Panc1 (cell line): ENCODE data around the gene IFT172. TPM values are rescaled to one million over a fixed set of nuclear protein-coding genes. Genes with fewer than 3 reads are reported as not detected.

Experiments
- ATAC-seq: fragments of 200-7000 bp; cut with Tn5 transposase; 2 replicates; pipeline ENCODE4 v1.9.1; 2020; ENCODE audit warnings: mild to moderate bottlenecking, moderate library complexity
- BruUV-seq: library from RNA; stranded (reverse); fragments of 400-500 nt; replicated peaks from 2 replicates; lab custom pipeline; 2021; lab: Mats Ljungman, UMichigan
- CTCF ChIA-PET: fragments of 300-600 bp; sonication (Branson Sonifier 250); formaldehyde crosslinking; loops from one replicate; lab custom pipeline; 2022; ENCODE audit warnings: antibody characterized with exemption; lab: Charles Lee
- POLR2A ChIA-PET: fragments of 300-600 bp; sonication (Branson Sonifier 250); formaldehyde crosslinking; loops from one replicate; lab custom pipeline; 2022; ENCODE audit warnings: antibody characterized with exemption; lab: Charles Lee
- DNase-seq: peaks from one replicate; pipeline ENCODE4 v3.0.0-alpha.2; 2010; ENCODE audit warnings: low read depth, low spot score
- H3K27ac ChIP-seq: 2 replicates; pipeline ENCODE4 v1.5.1; 2011; ENCODE audit warnings: mild to moderate bottlenecking, low read length, inconsistent platforms
- H3K27me3 ChIP-seq: fragments of 200-500 bp; sonication (Bioruptor generic); 2 replicates; pipeline ENCODE4 v1.6.0; 2014; ENCODE audit warnings: low read length, inconsistent platforms; ENCODE audit not compliant: control insufficient read depth, insufficient read depth
- H3K36me3 ChIP-seq: fragments of 200-500 bp; sonication (Bioruptor generic); 2 replicates; pipeline ENCODE4 v1.5.1; 2014; ENCODE audit warnings: inconsistent platforms, mild to moderate bottlenecking, low read length, moderate library complexity; ENCODE audit not compliant: control insufficient read depth, insufficient read depth
- H3K4me1 ChIP-seq: 2 replicates; pipeline ENCODE4 v1.5.1; 2011; ENCODE audit warnings: inconsistent platforms, mild to moderate bottlenecking, low read length, moderate library complexity; ENCODE audit not compliant: control insufficient read depth, insufficient read depth
- H3K4me3 ChIP-seq, 2 experiments: 2 replicates each; pipeline ENCODE4 v1.5.1; 2011 to 2012; ENCODE audit warnings: low read depth in 2 of 2, low read length in 2 of 2, mild to moderate bottlenecking in 2 of 2, inconsistent platforms in 1 of 2, moderate library complexity in 1 of 2
- H3K9me3 ChIP-seq: fragments of 200-500 bp; sonication (Bioruptor generic); 2 replicates; pipeline ENCODE4 v1.5.1; 2014; ENCODE audit warnings: low read depth, mild to moderate bottlenecking, inconsistent platforms, low read length, moderate library complexity; ENCODE audit not compliant: control insufficient read depth, insufficient read depth
- CTCF ChIP-seq: fragments of 450-650 bp; IDR thresholded peaks from 2 replicates; pipeline ENCODE4 v1.5.1; 2017; ENCODE audit warnings: mild to moderate bottlenecking
- POLR2AphosphoS5 ChIP-seq: IDR thresholded peaks from 2 replicates; pipeline ENCODE4 v1.6.1; 2012; ENCODE audit warnings: mild to moderate bottlenecking, low read depth, low read length, moderate library complexity
- REST ChIP-seq, 2 experiments: IDR thresholded peaks; 2 replicates each; pipeline ENCODE4 v1.6.1; 2011 to 2012; ENCODE audit warnings: low read depth in 2 of 2, control low read depth in 1 of 2, low read length in 1 of 2, mild to moderate bottlenecking in 1 of 2, moderate library complexity in 1 of 2; ENCODE audit not compliant: insufficient read depth in 1 of 2
- SIN3A ChIP-seq: IDR thresholded peaks from 2 replicates; pipeline ENCODE4 v1.6.1; 2012; ENCODE audit warnings: low read depth, mild to moderate bottlenecking, low read length, moderate library complexity, borderline replicate concordance; ENCODE audit not compliant: insufficient read depth
- TCF7L2 ChIP-seq: IDR thresholded peaks from 2 replicates; pipeline ENCODE4 v1.6.1; 2011; ENCODE audit warnings: mild to moderate bottlenecking, low read depth, low read length, inconsistent platforms
- in situ Hi-C: cut with HindIII; loops from 2 replicates; pipeline ENCODE4 v1.10.0; 2016; ENCODE audit warnings: low sequenced_read_pairs, low pct_unique_long_range_greater_than_20kb
- intact Hi-C: fragments of 100-400 bp; cut with micrococcal nuclease; formaldehyde crosslinking; loops from one replicate; pipeline ENCODE4 v1.10.0; 2022; ENCODE audit not compliant: unreplicated experiment
- total RNA-seq: library from RNA; stranded (reverse); gene quantifications from one replicate; pipeline ENCODE4 v1.2.1, GENCODE V29; 2021; ENCODE audit not compliant: unreplicated experiment

The IFT172 gene
- total RNA-seq, 1 experiment from 2014 or later, result 16.7 TPM

GRCh38 chr2:27422958-27423357 is 66.6 kb downstream of the IFT172 start:
- H3K27ac ChIP-seq, result no peak overlapping the region
- ChIA-PET CTCF (no interaction called here), POLR2A (no interaction called here)
- intact Hi-C loops, result no loop called here
- H3K36me3 ChIP-seq, result no peaks in the 10 kb centered on the region
- BruUV-seq, result no TSS peak
- DNase-seq (no peak), ATAC-seq (no peak)
- in situ Hi-C loops, result no loop called here
- H3K9me3 ChIP-seq, result no peaks in the 10 kb centered on the region
- no peaks in the 10 kb centered on the region for H3K27me3 ChIP-seq
- H3K4me3 ChIP-seq, result no peak overlapping the region
- H3K4me1 ChIP-seq, result peaks cover 6% of the 10 kb centered on the region; the same call in 1 of the 2 replicates
- no peak for TF ChIP-seq SIN3A
- no peak for TF ChIP-seq POLR2AphosphoS5

- no peak for ATAC-seq
- no TSS peak for BruUV-seq
- no peak for DNase-seq
- no peak overlapping the region for H3K4me3 ChIP-seq
- ChIA-PET POLR2A (interaction anchor here (0.5 kb wide), 1 partner anchor 295 kb away, joined by 6 read pairs; no protein-coding TSS in a partner anchor), CTCF (no interaction called here)
- no peaks in the 10 kb centered on the region for H3K9me3 ChIP-seq
- intact Hi-C loops (no loop called here), in situ Hi-C loops (no loop called here)
- no peaks in the 10 kb centered on the region for H3K27me3 ChIP-seq
- no peaks in the 10 kb centered on the region for H3K36me3 ChIP-seq
- H3K4me1 ChIP-seq, result no peaks in the 10 kb centered on the region
- TF ChIP-seq REST (IDR thresholded peaks at IDR 0.05; ENCODE audit: insufficient read depth in 1 of 2, low read depth in 2 of 2, low read length in 1 of 2), result no peak
- no peak for TF ChIP-seq TCF7L2
- TF ChIP-seq SIN3A, result no peak
- no peak for TF ChIP-seq POLR2AphosphoS5
- no peak for TF ChIP-seq CTCF
- no peak overlapping the region for H3K27ac ChIP-seq
Measured at GRCh38 chr2:27421660-27422250, 67.8 kb downstream of the IFT172 start.

GRCh38 chr2:27420996-27421395 is 68.5 kb downstream of the IFT172 start:
- DNase-seq (no peak), ATAC-seq (no peak)
- ChIA-PET CTCF (interaction anchor here (0.6 kb wide), 1 partner anchor 332 kb away, joined by 11 read pairs; no protein-coding TSS in a partner anchor), POLR2A (interaction anchor here (0.5 kb wide), 1 partner anchor 294 kb away, joined by 6 read pairs; no protein-coding TSS in a partner anchor)
- no peak overlapping the region for H3K27ac ChIP-seq
- H3K27me3 ChIP-seq, result no peaks in the 10 kb centered on the region
- H3K4me3 ChIP-seq, result no peak overlapping the region
- BruUV-seq, result no TSS peak
- intact Hi-C loops (no loop called here), in situ Hi-C loops (no loop called here)
- H3K9me3 ChIP-seq, result no peaks in the 10 kb centered on the region
- H3K36me3 ChIP-seq, result no peaks in the 10 kb centered on the region
- no peaks in the 10 kb centered on the region for H3K4me1 ChIP-seq
- TF ChIP-seq REST (IDR thresholded peaks at IDR 0.05; ENCODE audit: insufficient read depth in 1 of 2, low read depth in 2 of 2, low read length in 1 of 2) (no peak), POLR2AphosphoS5 (no peak), SIN3A (no peak), CTCF (no peak), TCF7L2 (no peak)
